Mucosa of descending colon (tissue), 3 donors: ENCODE data around the gene FKBP5. TPM values are rescaled to one million over a fixed set of nuclear protein-coding genes. Genes with fewer than 3 reads are reported as not detected.
"Not testable (repeated sequence)": the region's sequence is repeated elsewhere in the genome, so short reads cannot be mapped to it uniquely, and the experiment has no call there.

Experiments
- ATAC-seq: fragments of 200-7000 bp; cut with Tn5 transposase; one replicate; pipeline ENCODE4 v1.9.1; 2020; ENCODE audit warnings: mild to moderate bottlenecking, moderate library complexity
- DNase-seq, 3 donors: peaks; one replicate each; pipeline ENCODE4 v3.0.0-alpha.2; 2020
- H3K36me3 ChIP-seq: fragments of 200-600 bp; one replicate; pipeline ENCODE4 v1.8.0; 2021; ENCODE audit warnings: low read depth, mild to moderate bottlenecking
- H3K4me1 ChIP-seq: fragments of 200-600 bp; one replicate; pipeline ENCODE4 v1.8.0; 2021; ENCODE audit warnings: low read depth, mild to moderate bottlenecking
- H3K4me3 ChIP-seq: fragments of 200-600 bp; one replicate; pipeline ENCODE4 v1.8.0; 2021; ENCODE audit warnings: mild to moderate bottlenecking
- H3K9me3 ChIP-seq: fragments of 200-600 bp; one replicate; pipeline ENCODE4 v1.8.0; 2021; ENCODE audit warnings: mild to moderate bottlenecking
- intact Hi-C, 2 donors: fragments of 100-400 bp; cut with DNase I in 1 of 2; cut with micrococcal nuclease in 1 of 2; formaldehyde crosslinking; loops; one replicate each; pipeline versions ENCODE4 v1.11.0 to v1.11.1; 2022; cut with DNase I, micrococcal nuclease
- total RNA-seq, 3 donors: library from RNA; stranded (reverse); fragmentation: NEBNext Ultra II Directional in 2 of 3; extraction: Animal tissue kit (Norgen Biotek cat#: 25700) in 2 of 3; gene quantifications; one replicate each; pipeline versions ENCODE4 v1.2.1 to v1.2.4, GENCODE V29; 2021 to 2023
- TF ChIP-seq, protein P1 (sequence below): fragments of 200-600 bp; IDR thresholded peaks from one replicate; pipeline ENCODE4 v1.8.0; 2022; ENCODE audit warnings: antibody characterized with exemption, mild to moderate bottlenecking
- donor health status: DM: no; HTN: no; CAD: no; lungs with moderate emphysema.
- donor health status: DM: no; HTN: no; CAD: no.
- donor health status: DM: no; HTN: yes; CAD: no.

Gene FKBP5
- total RNA-seq, 3 donors from 2014 or later, result 22.1 to 174 (median 150) TPM

DNA sequence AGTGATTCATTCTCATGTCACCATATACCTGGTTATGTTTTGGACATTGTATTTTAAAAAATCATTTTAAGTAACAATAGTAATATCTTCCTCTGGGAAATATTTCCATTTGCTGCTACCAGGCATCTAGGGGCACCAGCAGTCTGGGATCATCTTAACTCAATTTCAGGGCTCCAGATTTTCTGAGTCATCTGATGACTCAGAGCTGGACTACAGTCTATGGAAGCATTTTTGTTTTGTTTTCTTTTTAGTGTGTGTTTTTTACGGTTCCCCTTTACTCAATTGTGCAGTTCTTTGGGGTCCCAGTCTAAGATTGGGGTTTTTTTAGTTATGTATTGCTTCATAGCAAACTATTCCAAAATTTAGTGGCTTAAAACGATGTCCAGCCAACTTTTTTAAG, 5.7 kb upstream of the FKBP5 start:
- intact Hi-C loops, result no loop called here
- Histone ChIP-seq H3K4me3 (no peak overlapping the region), H3K4me1 (no peaks in the 10 kb centered on the region), H3K36me3 (no peaks in the 10 kb centered on the region), H3K9me3 (no peaks in the 10 kb centered on the region)
- ATAC-seq, result no peak
- TF ChIP-seq, protein P1, sequence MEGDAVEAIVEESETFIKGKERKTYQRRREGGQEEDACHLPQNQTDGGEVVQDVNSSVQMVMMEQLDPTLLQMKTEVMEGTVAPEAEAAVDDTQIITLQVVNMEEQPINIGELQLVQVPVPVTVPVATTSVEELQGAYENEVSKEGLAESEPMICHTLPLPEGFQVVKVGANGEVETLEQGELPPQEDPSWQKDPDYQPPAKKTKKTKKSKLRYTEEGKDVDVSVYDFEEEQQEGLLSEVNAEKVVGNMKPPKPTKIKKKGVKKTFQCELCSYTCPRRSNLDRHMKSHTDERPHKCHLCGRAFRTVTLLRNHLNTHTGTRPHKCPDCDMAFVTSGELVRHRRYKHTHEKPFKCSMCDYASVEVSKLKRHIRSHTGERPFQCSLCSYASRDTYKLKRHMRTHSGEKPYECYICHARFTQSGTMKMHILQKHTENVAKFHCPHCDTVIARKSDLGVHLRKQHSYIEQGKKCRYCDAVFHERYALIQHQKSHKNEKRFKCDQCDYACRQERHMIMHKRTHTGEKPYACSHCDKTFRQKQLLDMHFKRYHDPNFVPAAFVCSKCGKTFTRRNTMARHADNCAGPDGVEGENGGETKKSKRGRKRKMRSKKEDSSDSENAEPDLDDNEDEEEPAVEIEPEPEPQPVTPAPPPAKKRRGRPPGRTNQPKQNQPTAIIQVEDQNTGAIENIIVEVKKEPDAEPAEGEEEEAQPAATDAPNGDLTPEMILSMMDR, result no peak
- no peak for DNase-seq

DNA sequence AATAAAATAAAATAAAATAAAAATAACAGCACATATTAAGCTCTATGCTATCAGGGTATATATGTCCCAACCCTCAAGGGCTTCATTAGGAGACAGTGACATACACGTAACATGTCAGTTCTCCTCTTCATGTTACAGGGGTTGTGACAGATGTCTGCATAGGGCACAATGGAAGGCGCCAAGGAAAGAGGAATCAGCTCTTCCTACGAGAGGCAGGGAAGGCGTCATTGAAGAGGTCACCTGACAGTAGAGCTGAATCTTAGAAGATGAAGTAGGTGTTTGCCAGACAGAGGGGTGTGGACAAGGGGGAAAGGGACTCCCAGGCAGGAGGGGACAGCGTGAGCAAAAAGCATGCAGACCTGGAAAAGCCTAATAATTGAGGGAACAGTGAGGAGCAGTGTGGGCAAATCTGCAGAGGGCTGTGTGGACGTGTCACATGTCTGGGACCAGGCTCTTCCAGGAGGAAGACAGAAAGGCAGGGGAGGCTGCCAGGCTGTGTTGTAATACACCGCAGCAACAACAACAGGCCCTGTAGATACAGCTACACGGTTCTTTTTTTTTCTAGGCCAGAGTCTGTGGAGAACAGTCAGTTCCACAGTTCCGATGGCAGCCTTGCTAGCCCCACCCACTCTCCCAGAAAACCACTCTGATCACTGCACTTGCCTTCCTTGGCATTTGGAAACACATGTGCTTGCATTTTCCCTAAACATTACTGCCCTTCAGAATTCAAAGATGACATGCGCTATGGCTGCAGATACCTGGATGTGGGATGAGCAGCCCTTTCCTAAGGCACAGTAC, 2.5 kb upstream of the FKBP5 start:
- Histone ChIP-seq H3K4me3 (no peak overlapping the region), H3K9me3 (no peaks in the 10 kb centered on the region), H3K36me3 (no peaks in the 10 kb centered on the region), H3K4me1 (no peaks in the 10 kb centered on the region)
- intact Hi-C loops, result no loop called here
- ATAC-seq (peak; percentile 2), DNase-seq (peak; percentile 43 to 79 (median 45))
- TF ChIP-seq, protein P1, result no peak

DNA sequence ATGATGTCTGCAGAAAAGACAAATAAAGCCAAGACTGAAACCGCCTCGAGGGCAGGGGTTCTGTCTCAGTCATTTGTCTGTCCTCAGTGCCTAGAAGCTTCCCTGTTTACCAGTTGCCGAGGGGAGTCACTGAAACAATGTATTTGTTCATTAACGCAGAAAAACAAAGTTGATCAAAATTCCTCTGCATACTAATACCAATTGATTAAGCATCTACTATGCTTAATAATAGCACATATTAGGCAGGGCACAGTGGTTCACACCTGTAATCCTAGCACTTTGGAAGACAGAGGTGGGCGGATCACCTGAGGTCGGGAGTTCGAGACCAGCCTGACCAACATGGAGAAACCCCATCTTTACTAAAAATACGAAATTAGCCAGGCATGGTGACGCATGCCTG, 1.8 kb upstream of the FKBP5 start:
- TF ChIP-seq, protein P1, result no peak
- Histone ChIP-seq H3K9me3 (no peaks in the 10 kb centered on the region), H3K4me1 (peaks cover 4% of the 10 kb centered on the region), H3K36me3 (no peaks in the 10 kb centered on the region), H3K4me3 (no peak overlapping the region)
- ATAC-seq (no peak), DNase-seq (no peak)
- intact Hi-C loops, result no loop called here

DNA sequence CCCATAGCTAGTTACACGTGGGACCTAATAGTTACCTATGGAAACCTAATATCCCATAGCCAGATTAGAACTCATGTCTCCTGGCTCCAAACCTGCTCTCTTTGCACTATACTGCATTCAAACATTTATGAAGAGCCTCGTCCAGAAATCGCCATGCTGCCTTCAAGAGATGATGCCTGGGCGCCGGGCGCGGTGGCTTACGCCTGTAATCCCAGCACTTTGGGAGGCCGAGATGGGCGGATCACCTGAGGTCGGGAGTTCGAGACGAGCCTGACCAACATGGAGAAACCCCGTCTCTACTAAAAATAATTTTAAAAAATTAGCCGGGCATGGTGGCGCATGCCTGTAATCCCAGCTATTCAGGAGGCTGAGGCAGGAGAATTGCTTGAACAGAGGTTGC, 1.3 kb upstream of the FKBP5 start:
- H3K4me3 ChIP-seq, ATAC-seq, H3K4me1 ChIP-seq, H3K9me3 ChIP-seq, DNase-seq, H3K36me3 ChIP-seq, intact Hi-C loops: not testable (repeated sequence)

DNA sequence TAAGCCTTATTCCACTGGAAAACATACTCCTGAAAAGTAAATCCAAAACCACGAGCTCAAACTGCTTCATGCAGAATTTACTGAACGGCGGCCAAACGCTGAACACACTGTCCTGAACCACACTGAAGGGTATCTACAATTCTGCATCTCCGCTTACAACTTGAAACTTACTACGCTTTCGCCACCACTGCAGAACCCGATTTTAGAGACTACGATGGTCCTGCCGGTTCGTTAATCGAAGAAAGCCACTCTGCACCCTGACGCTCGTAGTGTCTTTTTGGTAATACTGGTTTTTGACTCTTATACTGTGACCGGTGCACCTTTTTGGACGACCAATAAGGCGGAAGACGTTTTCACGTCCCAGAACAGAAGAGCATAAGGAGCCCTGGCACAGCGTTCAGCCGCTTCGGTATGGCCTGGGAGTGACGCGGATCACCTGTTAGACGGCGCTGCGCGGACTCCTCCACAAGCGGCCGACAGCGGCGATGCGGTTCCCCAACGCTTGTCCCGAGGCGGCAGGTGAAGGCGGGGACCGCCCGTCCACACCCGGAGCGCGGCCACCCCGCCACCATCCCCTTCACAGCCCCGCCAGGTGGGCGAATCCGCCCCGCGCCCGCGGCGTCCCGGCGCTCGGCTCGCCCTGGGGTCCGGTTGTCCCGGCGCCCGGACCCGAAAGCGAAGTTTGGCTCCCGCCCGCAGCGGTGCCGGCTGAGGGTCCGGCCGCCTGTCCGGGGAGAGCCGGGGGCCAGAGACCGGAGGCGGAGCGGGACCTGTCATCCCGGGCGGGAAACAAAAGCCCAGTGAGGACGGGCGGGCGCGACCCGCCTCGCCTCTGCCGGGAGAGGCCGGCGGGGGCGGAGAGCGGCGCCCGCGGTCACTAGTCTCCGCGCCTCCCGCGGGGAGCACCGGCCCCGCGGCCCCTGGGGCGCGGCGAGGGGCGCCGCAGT, 784 bp downstream of the FKBP5 start:
- ATAC-seq (peak; percentile 73), DNase-seq (peak; percentile 76 to 83 (median 79))
- H3K4me1 ChIP-seq, result peaks cover 6% of the 10 kb centered on the region
- peak overlapping the region; percentile 93 for H3K4me3 ChIP-seq
- no peaks in the 10 kb centered on the region for H3K9me3 ChIP-seq
- no peaks in the 10 kb centered on the region for H3K36me3 ChIP-seq
- TF ChIP-seq, protein P1, result no peak
- intact Hi-C loops, result loop anchor here (2.0 to 5.0 kb wide), 2 partner anchors 39 to 49 kb away; partner anchors contain the start of gene ARMC12 (in 1 of the 2)
